Measurements from ENCODE around the gene ZSWIM6. TPM values are rescaled to one million over a fixed set of nuclear protein-coding genes. Genes with fewer than 3 reads are reported as not detected.
A peak's percentile ranks its signal among the peaks of the same experiment; 100 is the strongest.

Gene ZSWIM6
- total RNA-seq, 1 experiment from 2014 or later, result 13.2 TPM

GRCh38 chr5:61538722-61539501, 206.9 kb downstream of the ZSWIM6 start:
- TF ChIP-seq, protein P1, sequence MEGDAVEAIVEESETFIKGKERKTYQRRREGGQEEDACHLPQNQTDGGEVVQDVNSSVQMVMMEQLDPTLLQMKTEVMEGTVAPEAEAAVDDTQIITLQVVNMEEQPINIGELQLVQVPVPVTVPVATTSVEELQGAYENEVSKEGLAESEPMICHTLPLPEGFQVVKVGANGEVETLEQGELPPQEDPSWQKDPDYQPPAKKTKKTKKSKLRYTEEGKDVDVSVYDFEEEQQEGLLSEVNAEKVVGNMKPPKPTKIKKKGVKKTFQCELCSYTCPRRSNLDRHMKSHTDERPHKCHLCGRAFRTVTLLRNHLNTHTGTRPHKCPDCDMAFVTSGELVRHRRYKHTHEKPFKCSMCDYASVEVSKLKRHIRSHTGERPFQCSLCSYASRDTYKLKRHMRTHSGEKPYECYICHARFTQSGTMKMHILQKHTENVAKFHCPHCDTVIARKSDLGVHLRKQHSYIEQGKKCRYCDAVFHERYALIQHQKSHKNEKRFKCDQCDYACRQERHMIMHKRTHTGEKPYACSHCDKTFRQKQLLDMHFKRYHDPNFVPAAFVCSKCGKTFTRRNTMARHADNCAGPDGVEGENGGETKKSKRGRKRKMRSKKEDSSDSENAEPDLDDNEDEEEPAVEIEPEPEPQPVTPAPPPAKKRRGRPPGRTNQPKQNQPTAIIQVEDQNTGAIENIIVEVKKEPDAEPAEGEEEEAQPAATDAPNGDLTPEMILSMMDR (IDR thresholded peaks at IDR 0.05; ENCODE audit: unreplicated experiment), result no peak
- peak overlapping the region; percentile 44 for H3K27ac Mint-ChIP-seq (ENCODE audit: unreplicated experiment)
- H3K4me1 Mint-ChIP-seq (ENCODE audit: low read depth, unreplicated experiment), result peaks cover 15% of the 10 kb centered on the region
- intact Hi-C loops (cut with micrococcal nuclease; ENCODE audit: unreplicated experiment), result no loop called here
- no peak for DNase-seq
- CTCF ChIA-PET, result interaction anchor here (0.6 kb wide), 1 partner anchor 137 kb away, joined by 5 read pairs; no protein-coding TSS in a partner anchor
- H3K36me3 Mint-ChIP-seq (ENCODE audit: insufficient read depth, unreplicated experiment), result peaks cover 35% of the 10 kb centered on the region
- no peak overlapping the region for H3K4me3 Mint-ChIP-seq (ENCODE audit: low read depth, unreplicated experiment)
- no TSS peak for BruUV-seq (replicated peaks)
- H3K27me3 Mint-ChIP-seq (ENCODE audit: unreplicated experiment), result no peaks in the 10 kb centered on the region
- peaks cover 4% of the 10 kb centered on the region for H3K9me3 Mint-ChIP-seq (ENCODE audit: low read depth, unreplicated experiment)

- intact Hi-C loops (cut with micrococcal nuclease; ENCODE audit: unreplicated experiment), result no loop called here
- CTCF ChIA-PET, result no interaction called here
These were observed 217.5 kb downstream of the ZSWIM6 start for GRCh38 chr5:61549530-61549929.

GRCh38 chr5:61551637-61552313, 219.7 kb downstream of the ZSWIM6 start:
- Mint-ChIP-seq H3K36me3 (ENCODE audit: insufficient read depth, unreplicated experiment) (no peaks in the 10 kb centered on the region), H3K27ac (ENCODE audit: unreplicated experiment) (no peak overlapping the region), H3K9me3 (ENCODE audit: low read depth, unreplicated experiment) (peaks cover 2% of the 10 kb centered on the region), H3K4me3 (ENCODE audit: low read depth, unreplicated experiment) (no peak overlapping the region), H3K27me3 (ENCODE audit: unreplicated experiment) (no peaks in the 10 kb centered on the region), H3K4me1 (ENCODE audit: low read depth, unreplicated experiment) (no peaks in the 10 kb centered on the region)
- CTCF ChIA-PET, result no interaction called here
- DNase-seq, result no peak
- BruUV-seq (replicated peaks), result no TSS peak
- TF ChIP-seq, protein P1 (IDR thresholded peaks at IDR 0.05; ENCODE audit: unreplicated experiment), result no peak
- intact Hi-C loops (cut with micrococcal nuclease; ENCODE audit: unreplicated experiment), result no loop called here

More at GRCh38 chr5:61549530-61549929, 217.5 kb downstream of the ZSWIM6 start:
- TF ChIP-seq, protein P1 (IDR thresholded peaks at IDR 0.05; ENCODE audit: unreplicated experiment), result no peak
- H3K27ac Mint-ChIP-seq (ENCODE audit: unreplicated experiment), result no peak overlapping the region
- peaks cover 2% of the 10 kb centered on the region for H3K9me3 Mint-ChIP-seq (ENCODE audit: low read depth, unreplicated experiment)
- no peak overlapping the region for H3K4me3 Mint-ChIP-seq (ENCODE audit: low read depth, unreplicated experiment)
- no peaks in the 10 kb centered on the region for H3K36me3 Mint-ChIP-seq (ENCODE audit: insufficient read depth, unreplicated experiment)
- H3K4me1 Mint-ChIP-seq (ENCODE audit: low read depth, unreplicated experiment), result no peaks in the 10 kb centered on the region
- no peak for DNase-seq
- BruUV-seq (replicated peaks), result no TSS peak
- H3K27me3 Mint-ChIP-seq (ENCODE audit: unreplicated experiment), result no peaks in the 10 kb centered on the region

DNA sequence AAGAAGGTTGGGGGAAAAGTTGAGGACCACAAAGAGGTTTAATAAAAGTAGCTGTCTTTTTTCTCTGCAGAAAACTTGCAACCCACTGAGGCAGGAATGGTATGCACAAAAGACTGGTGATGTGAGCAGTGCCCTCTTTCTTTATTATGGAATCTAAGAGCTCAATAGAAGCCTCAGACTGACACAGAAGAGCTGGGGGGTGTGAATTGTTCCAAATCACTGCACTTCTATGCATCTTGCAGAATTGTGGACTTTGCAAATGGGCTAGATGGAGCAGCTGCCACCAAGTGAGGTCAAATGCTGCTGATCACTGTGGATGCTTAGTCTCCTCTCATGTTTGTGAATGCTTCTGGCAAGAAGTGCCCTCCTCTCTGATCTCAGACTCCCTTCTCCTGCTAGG, 227.1 kb downstream of the ZSWIM6 start:
- TF ChIP-seq, protein P1 (IDR thresholded peaks at IDR 0.05; ENCODE audit: unreplicated experiment), result no peak
- peaks cover 2% of the 10 kb centered on the region for H3K9me3 Mint-ChIP-seq (ENCODE audit: low read depth, unreplicated experiment)
- no peaks in the 10 kb centered on the region for H3K36me3 Mint-ChIP-seq (ENCODE audit: insufficient read depth, unreplicated experiment)
- no peak overlapping the region for H3K4me3 Mint-ChIP-seq (ENCODE audit: low read depth, unreplicated experiment)
- BruUV-seq (replicated peaks), result no TSS peak
- CTCF ChIA-PET, result interaction anchor here (0.7 to 1.0 kb wide), 3 partner anchors 14 to 918 kb away, joined by 3 read pairs; no protein-coding TSS in a partner anchor
- no peak overlapping the region for H3K27ac Mint-ChIP-seq (ENCODE audit: unreplicated experiment)
- H3K27me3 Mint-ChIP-seq (ENCODE audit: unreplicated experiment), result no peaks in the 10 kb centered on the region
- intact Hi-C loops (cut with micrococcal nuclease; ENCODE audit: unreplicated experiment), result no loop called here
- no peaks in the 10 kb centered on the region for H3K4me1 Mint-ChIP-seq (ENCODE audit: low read depth, unreplicated experiment)
- DNase-seq, result no peak
